Measurements from ENCODE around the gene CATSPERB. TPM values are rescaled to one million over a fixed set of nuclear protein-coding genes. Genes with fewer than 3 reads are reported as not detected.
A peak's percentile ranks its signal among the peaks of the same experiment; 100 is the strongest.

The CATSPERB gene, protein sequence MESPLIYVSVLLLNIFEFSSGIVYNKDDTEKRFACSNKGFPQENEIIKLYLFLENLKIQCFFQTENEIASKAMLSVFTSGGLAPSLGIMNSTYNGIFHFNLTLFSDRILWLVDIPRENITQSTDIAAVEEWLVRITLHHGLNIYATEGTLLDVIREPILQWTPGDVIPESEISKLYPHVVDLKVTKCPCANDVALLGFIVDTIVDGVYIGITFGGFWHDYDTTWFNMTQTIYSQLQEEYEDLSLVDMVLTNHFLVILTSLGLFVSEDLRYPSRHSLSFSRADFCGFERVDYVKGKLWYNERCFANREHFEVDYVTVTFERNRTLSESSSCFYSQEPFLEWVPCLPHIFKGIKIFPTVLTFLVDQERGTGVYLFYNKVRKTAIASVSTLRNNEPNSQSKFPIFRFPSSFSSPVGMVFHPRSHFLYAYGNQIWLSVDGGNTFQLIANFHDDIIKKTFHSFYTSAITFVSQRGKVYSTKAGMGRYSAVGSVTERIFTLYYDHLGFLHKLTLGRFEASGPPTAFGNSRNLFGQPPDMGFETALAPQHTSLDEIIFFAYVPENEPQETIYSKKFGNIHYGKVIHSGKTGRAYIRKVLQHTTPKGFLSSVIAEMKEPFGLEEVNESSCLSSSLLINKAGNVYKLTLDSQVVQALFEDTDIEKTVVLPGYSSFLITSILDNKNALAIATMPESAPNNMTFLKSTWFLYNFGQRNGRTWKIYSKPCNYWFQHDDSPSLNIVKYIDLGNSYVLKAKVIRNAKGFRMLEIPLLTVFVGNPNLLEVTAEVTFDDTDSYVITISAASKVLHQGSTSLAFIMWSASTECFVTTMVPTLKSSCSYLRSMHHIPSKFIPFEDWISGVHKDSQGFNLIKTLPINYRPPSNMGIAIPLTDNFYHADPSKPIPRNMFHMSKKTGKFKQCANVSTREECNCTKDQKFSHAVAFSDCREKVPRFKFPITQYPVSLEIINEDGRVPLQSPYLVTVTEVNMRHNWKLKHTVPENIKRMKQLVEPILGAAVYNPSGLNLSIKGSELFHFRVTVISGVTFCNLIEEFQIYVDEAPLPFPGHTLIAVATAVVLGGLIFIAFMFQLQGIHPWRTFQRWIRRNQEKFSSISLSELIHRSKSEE
- 10 to 100 TPM in 3 of 5 donors, 1 to 10 TPM in 2; 1.8 to 56.5 (median 17.3) TPM for total RNA-seq
- polyA plus RNA-seq: 1 to 10 TPM in 1 of 3 donors, under 1 TPM in 2; 0.31 to 1.6 (median 0.68) TPM
- long read RNA-seq, donor 1: 0 reads
- long read RNA-seq, donor 2: 0 reads
- long read RNA-seq, donor 3: 0 reads
- long read RNA-seq, donor 4: 0 reads
- long read RNA-seq, donor 5: 0 reads
- long read RNA-seq, donor 6: 0 reads
- long read RNA-seq, donor 7: 0 reads
- long read RNA-seq, donor 8, partial matches to known transcripts: 5 of 5 reads
- long read RNA-seq, donor 8, other reads (novel, unspliced or antisense): 0 of 5 reads
- long read RNA-seq, donor 9: 0 reads
- long read RNA-seq, donor 10: 0 reads

DNA sequence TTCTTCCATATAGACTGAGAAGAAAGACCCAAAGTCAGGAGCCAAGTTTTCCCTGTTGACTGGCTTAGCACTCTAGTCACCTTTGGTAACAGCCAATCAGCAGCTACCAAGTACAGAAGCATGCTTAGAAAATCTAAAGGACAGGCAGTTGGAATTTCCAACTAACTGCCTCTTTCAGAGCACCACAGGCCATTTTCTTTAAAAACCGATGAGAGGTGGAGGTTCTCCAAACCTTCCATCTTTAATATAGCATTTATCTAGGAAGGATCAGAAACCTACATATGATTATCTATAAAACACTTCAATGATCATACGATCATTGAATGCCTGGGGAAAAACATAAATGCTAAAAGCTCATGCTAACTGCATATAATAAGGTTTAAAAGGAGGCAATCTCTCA, at the start of gene CATSPERB:
Gene CATSPERB (minus strand): TSS at position 101 of the 400 bp plus-strand sequence. CDS start 2,607 bp downstream, outside the sequence.
- no peak for DNase-seq
- Histone ChIP-seq H3K36me3 (no peaks in the 10 kb centered on the region), H3K9me3 (no peaks in the 10 kb centered on the region), H3K4me1 (peaks cover 0 to 4% (median 0%) of the 10 kb centered on the region in 4 donors), H3K4me3 (no peak within 1 kb of the TSS), H3K27me3 (no peaks in the 10 kb centered on the region), H3K27ac (no peak within 1 kb of the TSS)
- no peak for TF ChIP-seq EP300 (IDR thresholded peaks at IDR 0.05)
- TF ChIP-seq, protein P1, sequence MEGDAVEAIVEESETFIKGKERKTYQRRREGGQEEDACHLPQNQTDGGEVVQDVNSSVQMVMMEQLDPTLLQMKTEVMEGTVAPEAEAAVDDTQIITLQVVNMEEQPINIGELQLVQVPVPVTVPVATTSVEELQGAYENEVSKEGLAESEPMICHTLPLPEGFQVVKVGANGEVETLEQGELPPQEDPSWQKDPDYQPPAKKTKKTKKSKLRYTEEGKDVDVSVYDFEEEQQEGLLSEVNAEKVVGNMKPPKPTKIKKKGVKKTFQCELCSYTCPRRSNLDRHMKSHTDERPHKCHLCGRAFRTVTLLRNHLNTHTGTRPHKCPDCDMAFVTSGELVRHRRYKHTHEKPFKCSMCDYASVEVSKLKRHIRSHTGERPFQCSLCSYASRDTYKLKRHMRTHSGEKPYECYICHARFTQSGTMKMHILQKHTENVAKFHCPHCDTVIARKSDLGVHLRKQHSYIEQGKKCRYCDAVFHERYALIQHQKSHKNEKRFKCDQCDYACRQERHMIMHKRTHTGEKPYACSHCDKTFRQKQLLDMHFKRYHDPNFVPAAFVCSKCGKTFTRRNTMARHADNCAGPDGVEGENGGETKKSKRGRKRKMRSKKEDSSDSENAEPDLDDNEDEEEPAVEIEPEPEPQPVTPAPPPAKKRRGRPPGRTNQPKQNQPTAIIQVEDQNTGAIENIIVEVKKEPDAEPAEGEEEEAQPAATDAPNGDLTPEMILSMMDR (IDR thresholded peaks at IDR 0.05): no peak
- no peak for TF ChIP-seq POLR2AphosphoS5 (IDR thresholded peaks at IDR 0.05)
- no peak for TF ChIP-seq POLR2A (IDR thresholded peaks at IDR 0.05)
- WGBS, 5 donors: 89 to 98% (median 93%) methylated on average over 2 of the region's 2 CpGs
- intact Hi-C loops (cut with DNase I; ENCODE audit: low total_unique reads): no loop called here

DNA sequence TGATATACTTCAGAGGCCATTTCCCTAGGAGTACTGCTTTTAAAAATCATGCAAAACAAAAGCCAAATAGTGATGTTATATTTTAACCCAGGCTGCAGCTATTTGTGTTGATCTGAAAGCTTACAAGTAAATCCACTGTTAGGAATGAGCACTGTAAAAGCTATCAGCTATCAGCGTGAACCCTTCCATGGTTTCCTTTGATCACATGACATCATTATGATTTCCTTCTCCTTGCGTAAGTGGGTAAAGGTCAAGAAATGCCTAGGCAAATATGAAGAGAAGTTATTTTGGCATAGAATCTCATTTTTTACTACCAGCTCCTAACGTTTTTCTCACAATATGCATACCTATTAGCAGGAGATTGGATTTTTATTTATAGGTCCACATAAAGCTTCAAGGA, 48.6 kb upstream of the CATSPERB start:
- no peak overlapping the region for H3K27ac ChIP-seq
- 14 to 37% (median 24%) methylated on average over 3 of the region's 3 CpGs for WGBS, 5 donors
- H3K36me3 ChIP-seq: peaks cover 0 to 40% (median 20%) of the 10 kb centered on the region in 4 donors
- H3K9me3 ChIP-seq: no peaks in the 10 kb centered on the region
- DNase-seq: peak in 1 of 2 donors; percentile 63
- no peak overlapping the region for H3K4me3 ChIP-seq
- TF ChIP-seq POLR2AphosphoS5 (IDR thresholded peaks at IDR 0.05): no peak
- no peak for TF ChIP-seq EP300 (IDR thresholded peaks at IDR 0.05)
- H3K27me3 ChIP-seq: no peaks in the 10 kb centered on the region
- H3K4me1 ChIP-seq: peaks cover 0 to 10% (median 0%) of the 10 kb centered on the region in 4 donors
- intact Hi-C loops (cut with DNase I; ENCODE audit: low total_unique reads): no loop called here

DNA sequence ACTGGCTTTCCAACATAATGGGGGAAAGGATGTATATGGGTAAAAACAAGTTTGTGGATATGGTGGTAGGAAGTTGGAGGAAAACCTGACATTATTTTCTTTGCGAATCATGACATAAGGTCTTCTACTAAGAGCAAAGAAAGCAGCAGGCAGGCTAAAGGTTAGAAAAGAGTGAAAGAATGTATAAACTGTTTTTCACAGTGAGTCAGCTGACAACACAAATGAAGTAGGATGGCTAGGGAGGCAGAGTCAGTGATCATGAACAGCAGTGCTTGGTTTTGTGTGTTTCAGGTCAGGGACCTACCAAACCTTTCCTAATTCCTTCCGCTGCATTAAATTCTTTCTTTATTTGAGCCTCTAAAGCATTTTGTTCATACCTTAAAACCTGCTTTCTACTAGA, 46.3 kb upstream of the CATSPERB start:
- TF ChIP-seq, protein P1 (IDR thresholded peaks at IDR 0.05): no peak
- TF ChIP-seq POLR2AphosphoS5 (IDR thresholded peaks at IDR 0.05): no peak
- TF ChIP-seq EP300 (IDR thresholded peaks at IDR 0.05): no peak
- no peak for TF ChIP-seq POLR2A (IDR thresholded peaks at IDR 0.05)

More for the DNA sequence above, 46.3 kb upstream of the CATSPERB start:
- intact Hi-C loops (cut with DNase I; ENCODE audit: low total_unique reads): no loop called here
- Histone ChIP-seq H3K27me3 (no peaks in the 10 kb centered on the region), H3K27ac (no peak overlapping the region), H3K9me3 (no peaks in the 10 kb centered on the region), H3K4me3 (no peak overlapping the region), H3K36me3 (peaks cover 0 to 31% (median 9%) of the 10 kb centered on the region in 4 donors), H3K4me1 (peaks cover 0 to 10% (median 5%) of the 10 kb centered on the region in 4 donors)
- WGBS, 5 donors: 83 to 96% (median 89%) methylated on average over 2 of the region's 2 CpGs
- DNase-seq: no peak

All from stomach (tissue), 19 donors.